BE2C (cell line): ENCODE results near the gene SPEN. TPM values are rescaled to one million over a fixed set of nuclear protein-coding genes. Genes with fewer than 3 reads are reported as not detected.
A peak's percentile ranks its signal among the peaks of the same experiment; 100 is the strongest.

ENCODE experiments used
- DNase-seq: peaks from one replicate; pipeline ENCODE4 v3.0.0-alpha.2; 2020
- H3K27me3 ChIP-seq: fragments of 250-450 bp; sonication (Bioruptor Pico); 2 replicates; pipeline ENCODE4 v1.5.1; 2020; ENCODE audit warnings: mild to moderate bottlenecking
- H3K36me3 ChIP-seq: fragments of 250-450 bp; sonication (Bioruptor Pico); 2 replicates; pipeline ENCODE4 v1.5.1; 2020; ENCODE audit warnings: mild to moderate bottlenecking
- H3K4me1 ChIP-seq: fragments of 250-450 bp; sonication (Bioruptor Pico); 2 replicates; pipeline ENCODE4 v1.5.1; 2020
- H3K4me3 ChIP-seq: 2 replicates; pipeline ENCODE4 v1.5.1; 2011; ENCODE audit warnings: low read depth, low read length
- H3K9me3 ChIP-seq: fragments of 250-450 bp; sonication (Bioruptor Pico); 2 replicates; pipeline ENCODE4 v1.5.1; 2020
- CTCF ChIP-seq: IDR thresholded peaks from 2 replicates; pipeline ENCODE4 v1.5.1; 2012; ENCODE audit warnings: mild to moderate bottlenecking, low read depth, low read length
- polyA plus RNA-seq: library from polyadenylated mRNA; unstranded; fragments of >200 nt; gene quantifications from one replicate; pipeline ENCODE4 v1.2.1, GENCODE V29; 2012; ENCODE audit warnings: low read depth, missing spikeins; ENCODE audit not compliant: insufficient read length, insufficient read depth

SPEN gene
- polyA plus RNA-seq: 144 TPM

GRCh38 chr1:15847100-15847892 is at the start of gene SPEN:
Gene SPEN (plus strand): TSS chr1:15847707. CDS start chr1:15848068, 361 bp downstream.
- Histone ChIP-seq H3K36me3 (no peaks in the 10 kb centered on the region), H3K9me3 (no peaks in the 10 kb centered on the region), H3K4me3 (peak within 1 kb of the TSS; percentile 92), H3K4me1 (no peaks in the 10 kb centered on the region), H3K27me3 (no peaks in the 10 kb centered on the region)
- no peak for TF ChIP-seq CTCF
- peak; percentile 96 for DNase-seq

- Histone ChIP-seq H3K36me3 (no peaks in the 10 kb centered on the region), H3K9me3 (no peaks in the 10 kb centered on the region), H3K4me1 (peaks cover 6% of the 10 kb centered on the region), H3K27me3 (no peaks in the 10 kb centered on the region), H3K4me3 (no peak overlapping the region)
- no peak for DNase-seq
- no peak for TF ChIP-seq CTCF
Measured at GRCh38 chr1:15799004-15799867, 48.3 kb upstream of the SPEN start.

GRCh38 chr1:15799928-15800835 is 47.3 kb upstream of the SPEN start:
- no peak for TF ChIP-seq CTCF
- no peaks in the 10 kb centered on the region for H3K27me3 ChIP-seq
- H3K4me1 ChIP-seq: peaks cover 6% of the 10 kb centered on the region
- no peak overlapping the region for H3K4me3 ChIP-seq
- peak; percentile 70 for DNase-seq
- no peaks in the 10 kb centered on the region for H3K9me3 ChIP-seq
- no peaks in the 10 kb centered on the region for H3K36me3 ChIP-seq

GRCh38 chr1:15802234-15802965 is 45.1 kb upstream of the SPEN start:
- TF ChIP-seq CTCF: no peak
- Histone ChIP-seq H3K4me3 (no peak overlapping the region), H3K36me3 (no peaks in the 10 kb centered on the region), H3K4me1 (peaks cover 6% of the 10 kb centered on the region), H3K27me3 (no peaks in the 10 kb centered on the region), H3K9me3 (no peaks in the 10 kb centered on the region)
- DNase-seq: no peak

- Histone ChIP-seq H3K4me1 (peaks cover 6% of the 10 kb centered on the region), H3K9me3 (no peaks in the 10 kb centered on the region), H3K27me3 (no peaks in the 10 kb centered on the region), H3K4me3 (no peak overlapping the region), H3K36me3 (no peaks in the 10 kb centered on the region)
- peak; percentile 46 for TF ChIP-seq CTCF
- DNase-seq: peak; percentile 17
Measured at GRCh38 chr1:15803380-15803779, 44.1 kb upstream of the SPEN start.
